Measurements from ENCODE around the gene IKZF2.

- no peak for TF ChIP-seq CTCF (conservative IDR thresholded peaks at IDR 0.05; ENCODE audit: low read depth, low read length)
- TF ChIP-seq EZH2 (IDR thresholded peaks at IDR 0.05; ENCODE audit: low read length, unreplicated experiment), result no peak
- TF ChIP-seq EZH2phosphoT487 (IDR thresholded peaks at IDR 0.05; ENCODE audit: borderline replicate concordance, low read length), result no peak
These were observed 132.0 kb downstream of the IKZF2 start for GRCh38 chr2:213019368-213019767.

Measured in PC-3 (cell line).